Measurements from ENCODE around the gene CTNNA2.

The CTNNA2 gene

GRCh38 chr2:80302314-80303005 lies 789.6 kb downstream of the CTNNA2 start:
- no peak for DNase-seq

DNA sequence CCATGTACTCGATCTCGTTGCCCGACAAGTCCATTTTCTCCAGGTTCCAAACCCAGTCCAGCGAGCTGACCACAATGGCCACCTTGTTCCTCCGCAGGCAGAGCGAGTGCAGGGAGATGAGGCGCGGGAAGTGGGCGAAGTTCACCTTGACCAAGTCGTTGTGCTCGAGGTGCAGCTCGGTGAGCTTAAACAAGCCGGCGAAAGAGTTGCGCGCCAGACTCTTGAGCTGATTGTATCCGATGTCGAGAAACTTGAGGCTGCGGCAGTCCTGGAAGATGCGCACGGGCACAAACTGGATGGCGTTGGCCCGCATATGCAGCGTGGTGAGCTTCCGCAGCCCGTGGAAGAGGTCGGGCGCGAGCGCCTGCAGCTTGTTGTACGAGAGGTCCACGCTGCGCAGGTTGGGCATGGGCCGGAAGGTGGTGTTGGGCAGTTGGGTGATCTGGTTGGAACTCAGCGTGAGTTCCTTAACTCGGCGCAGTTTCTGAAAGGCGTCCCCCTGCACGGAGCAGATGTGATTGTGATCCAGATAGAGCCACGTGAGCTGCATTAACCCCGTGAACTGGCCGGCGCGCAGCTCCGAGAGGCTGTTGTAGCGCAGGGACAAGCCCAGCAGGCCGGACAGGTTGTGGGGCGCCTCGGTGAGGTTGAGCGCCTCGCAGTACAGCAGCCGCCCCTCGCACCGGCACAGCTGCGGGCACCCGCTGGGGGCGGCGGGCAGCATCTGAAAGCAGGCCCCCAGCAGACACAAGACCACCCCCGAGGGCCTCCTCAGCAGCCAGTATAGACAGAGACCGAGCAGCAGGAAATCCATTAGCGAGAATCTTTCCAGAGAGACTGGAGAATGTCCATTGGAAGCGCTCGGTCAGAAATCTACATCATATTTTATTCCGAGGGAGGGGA lies 790.4 kb downstream of the CTNNA2 start:
- no peak for DNase-seq

DNA sequence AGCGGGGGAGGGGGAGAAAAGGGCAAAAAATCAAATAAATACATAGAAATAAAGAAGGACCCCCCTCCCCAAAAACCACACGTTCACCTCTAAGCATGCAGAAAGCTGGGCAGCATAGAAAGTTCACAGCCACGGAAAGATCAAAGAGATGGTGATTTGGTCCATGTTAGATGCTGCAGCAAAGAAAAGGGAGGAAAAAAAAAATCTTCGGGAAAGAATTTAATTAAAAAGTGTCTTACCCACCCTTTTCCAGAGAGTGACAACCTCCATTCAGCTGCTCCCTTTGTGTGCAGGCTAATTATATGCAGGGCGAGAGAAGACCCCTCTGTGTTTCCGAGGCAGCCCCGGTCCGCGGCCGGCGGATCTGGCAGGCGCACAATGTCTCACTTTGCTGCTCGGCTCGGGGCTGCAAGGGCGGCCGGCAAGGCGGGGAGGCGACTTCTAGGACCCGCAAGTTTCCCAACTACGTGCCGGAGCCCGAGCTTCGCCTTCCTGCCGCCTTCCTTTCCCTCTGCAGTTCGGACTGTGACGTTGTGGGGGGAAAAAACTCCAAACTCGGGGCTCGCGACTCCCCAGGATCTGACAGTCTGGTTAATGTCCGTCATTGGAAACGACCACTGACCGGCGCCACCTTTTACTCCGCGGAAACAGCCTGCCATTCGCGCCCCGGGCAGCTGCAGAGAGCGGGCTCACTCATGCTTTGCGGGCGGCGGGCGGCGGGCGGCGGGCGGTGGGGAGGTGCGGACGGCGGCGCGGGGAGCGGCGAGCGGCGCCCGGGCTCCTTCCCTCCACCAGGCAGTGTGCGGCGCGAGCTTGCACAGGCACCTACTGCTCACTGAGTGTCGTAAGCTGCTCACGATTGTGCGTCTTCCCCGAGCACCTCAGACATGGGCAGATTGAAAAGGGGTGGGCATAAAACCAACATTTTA lies 791.3 kb downstream of the CTNNA2 start, which contains the start of gene LRRTM1:
Gene LRRTM1, minus strand, starts transcription at position 844 of the 929 bp plus-strand sequence. CDS start 933 bp downstream, outside the sequence.
- no peak for DNase-seq

GRCh38 chr2:80311304-80311703 lies 798.5 kb downstream of the CTNNA2 start:
- DNase-seq, result no peak

DNA sequence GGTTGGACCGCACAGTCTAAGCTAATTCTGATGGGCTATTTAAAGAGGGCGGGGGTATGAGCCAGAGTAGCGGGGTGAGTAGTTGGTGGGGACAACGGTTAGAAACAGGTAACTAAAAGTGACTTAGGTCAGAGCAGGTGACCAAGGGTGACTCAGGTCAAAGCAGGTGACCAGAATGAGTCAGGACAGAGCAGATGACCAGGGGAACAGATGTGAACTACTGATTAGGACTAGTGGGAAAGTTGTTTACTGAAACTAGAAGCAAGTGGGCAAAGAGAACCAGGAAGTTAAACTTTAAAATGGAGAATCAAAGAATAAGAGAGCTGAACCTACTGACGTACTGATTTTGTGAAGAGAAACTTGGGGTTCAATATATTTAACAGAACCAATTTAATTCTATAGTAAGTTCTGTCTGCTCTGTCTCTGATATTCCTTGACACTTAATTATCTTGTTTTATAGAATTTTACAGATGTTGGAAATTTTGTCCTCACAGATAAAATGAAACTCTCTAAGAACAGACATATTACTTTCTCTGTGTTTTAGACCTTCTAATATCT lies 799.5 kb downstream of the CTNNA2 start:
- no peak for DNase-seq

DNA sequence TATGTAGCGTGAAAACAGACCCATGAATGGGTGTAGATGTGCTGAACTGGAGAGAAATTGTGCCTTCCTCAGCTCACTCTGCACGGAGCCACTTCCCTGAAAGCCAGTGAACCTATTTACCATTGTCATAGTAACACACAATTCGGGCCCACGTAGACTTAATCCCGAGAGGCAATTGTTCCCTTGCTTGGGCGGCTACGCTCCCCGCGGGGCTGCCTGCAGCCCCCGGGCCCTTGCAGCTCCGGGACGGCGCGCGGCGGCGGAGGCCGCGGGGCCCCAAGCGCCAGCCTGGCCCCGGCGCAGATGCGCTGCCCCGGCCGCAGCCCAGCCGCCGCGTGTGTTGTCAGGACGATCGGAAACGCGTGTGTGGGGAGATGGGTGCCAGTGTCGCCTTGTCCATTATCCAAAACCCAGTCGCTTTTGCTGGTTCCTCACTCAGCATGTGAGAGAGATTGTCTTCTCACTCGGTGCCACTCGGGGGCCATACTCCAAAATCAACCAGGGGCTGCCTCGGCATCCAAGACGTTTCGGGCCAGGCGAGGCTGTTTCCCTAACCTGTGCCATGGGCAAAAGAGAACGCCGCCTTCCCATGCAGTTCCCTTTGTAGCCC lies 809.6 kb downstream of the CTNNA2 start:
- DNase-seq, result no peak

GRCh38 chr2:80322958-80323357 lies 810.1 kb downstream of the CTNNA2 start:
- DNase-seq, result no peak

DNA sequence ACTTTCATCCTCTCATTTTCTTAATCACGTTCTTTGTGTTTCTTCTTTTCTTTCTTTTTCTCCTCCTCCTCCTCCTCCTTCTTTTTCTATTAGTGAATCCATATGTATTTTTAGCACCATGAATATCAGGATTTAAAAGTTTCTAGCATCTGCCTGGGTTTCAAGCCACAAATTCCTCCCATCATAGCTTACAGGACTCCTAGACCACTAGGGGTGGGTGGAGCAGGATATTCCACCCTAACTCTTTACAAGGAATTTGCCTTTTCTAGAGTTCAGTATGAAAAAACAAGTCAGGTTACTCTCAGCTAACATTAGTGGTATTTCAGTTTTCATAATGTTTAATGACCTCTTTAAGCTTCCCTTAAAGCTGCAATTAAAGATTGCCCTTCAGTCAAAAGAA lies 810.8 kb downstream of the CTNNA2 start:
- no peak for DNase-seq

- DNase-seq, result no peak
These were observed 811.7 kb downstream of the CTNNA2 start for GRCh38 chr2:80324525-80324924.

DNA sequence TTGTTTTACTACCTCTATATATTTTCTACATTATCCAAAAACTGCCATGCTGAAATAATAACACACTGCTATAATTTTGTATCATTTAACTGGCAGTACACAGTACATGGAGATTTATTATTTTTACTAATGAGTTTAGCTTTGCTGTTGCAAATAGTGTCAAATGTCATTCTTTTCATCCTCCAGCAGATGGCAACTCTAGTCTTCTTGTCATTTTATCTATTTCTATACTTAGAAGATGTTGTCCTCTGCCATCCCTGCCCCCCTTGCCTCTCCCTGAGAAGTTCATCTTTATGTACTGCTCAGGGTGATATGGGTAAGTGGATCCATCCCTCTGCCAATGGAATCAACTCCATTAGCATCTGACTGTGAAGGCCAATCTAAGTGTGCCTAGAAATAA lies 813.4 kb downstream of the CTNNA2 start:
- DNase-seq, result no peak

DNA sequence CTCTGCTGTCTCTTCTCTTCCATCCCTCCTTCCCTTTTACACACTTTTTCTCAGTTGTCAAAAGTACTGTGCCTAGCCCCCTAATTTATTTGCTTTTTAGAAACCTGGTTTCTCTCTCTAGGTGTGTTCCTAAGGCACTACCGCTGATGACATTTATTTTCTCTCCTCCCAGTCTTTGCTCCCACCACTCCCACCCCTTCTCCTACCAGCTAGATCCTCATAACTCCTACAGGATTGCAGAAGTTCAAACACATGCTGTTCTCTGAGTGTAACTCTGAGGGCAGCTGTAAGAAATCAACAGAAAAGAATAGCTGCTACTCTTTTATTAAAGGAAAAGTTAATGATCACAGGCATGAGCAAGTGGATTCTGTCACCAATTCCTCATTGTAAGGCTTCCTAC lies 814.0 kb downstream of the CTNNA2 start:
- no peak for DNase-seq

GRCh38 chr2:80328159-80328571 lies 815.3 kb downstream of the CTNNA2 start:
- DNase-seq, result no peak

- no peak for DNase-seq
These were observed 816.6 kb downstream of the CTNNA2 start for GRCh38 chr2:80329491-80329890.

DNA sequence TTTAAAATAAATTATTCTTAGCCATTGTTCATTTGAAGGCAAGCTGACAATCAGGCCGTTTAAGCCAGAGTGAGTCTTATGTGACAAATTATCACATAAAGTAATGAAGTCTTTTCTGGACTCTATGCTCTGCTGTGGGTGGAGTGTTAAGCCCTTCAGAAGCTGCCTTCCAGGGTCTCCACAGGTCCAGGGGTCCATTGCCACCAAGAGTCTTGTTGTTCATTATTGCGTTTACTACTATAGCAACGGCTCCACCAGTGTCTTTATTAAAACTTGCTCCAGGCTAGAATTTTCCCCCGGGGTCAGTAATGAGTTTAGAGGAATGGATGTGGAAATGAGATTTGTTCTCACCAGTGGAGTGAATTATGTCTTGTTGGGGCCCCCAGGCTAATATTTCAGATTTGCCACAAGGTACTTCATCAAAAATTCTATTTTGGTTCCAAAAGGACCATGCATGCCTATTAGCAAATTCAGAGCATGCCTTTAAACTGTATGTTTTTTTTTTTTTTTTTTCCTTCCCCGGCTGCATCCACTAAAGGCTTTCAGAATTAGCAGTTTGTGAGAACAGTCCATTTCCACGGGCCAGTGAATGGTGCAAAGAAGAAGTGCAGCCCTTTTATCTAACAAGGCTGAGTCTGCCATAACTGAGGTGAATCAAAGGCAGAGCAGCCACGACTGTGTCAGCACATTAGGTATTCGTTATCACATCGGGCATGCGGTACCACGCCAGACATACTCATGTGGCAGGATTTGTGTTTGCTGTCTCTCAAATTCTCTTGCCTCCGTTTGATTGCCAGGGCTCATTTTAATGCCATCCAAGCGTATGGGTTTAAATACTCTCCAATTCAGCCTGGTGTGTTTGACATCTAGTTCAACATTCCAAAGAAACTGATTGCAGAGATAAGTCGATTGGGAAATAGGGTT lies 817.9 kb downstream of the CTNNA2 start:
- DNase-seq, result no peak

GRCh38 chr2:80333886-80334285 lies 821.0 kb downstream of the CTNNA2 start:
- DNase-seq, result no peak

- no peak for DNase-seq
These were observed 822.6 kb downstream of the CTNNA2 start for GRCh38 chr2:80335411-80335810.

DNA sequence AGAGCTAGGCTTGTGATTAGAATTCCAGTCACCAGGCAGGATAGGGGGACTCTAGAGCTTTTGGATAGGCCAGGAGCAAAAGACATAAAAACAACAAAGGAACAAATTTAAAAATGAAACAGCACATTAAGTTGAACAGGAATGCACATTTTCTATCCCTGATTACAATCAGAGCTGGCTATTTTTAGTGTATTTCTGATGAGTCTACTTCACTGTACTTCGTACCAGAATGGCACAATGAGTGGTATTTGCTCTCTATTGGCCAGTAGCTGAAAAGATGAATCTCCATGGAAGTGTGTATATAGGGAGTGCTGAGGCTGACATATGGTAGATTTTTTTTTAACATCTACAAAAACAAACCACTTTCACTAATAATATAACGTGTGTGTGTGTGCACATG lies 825.9 kb downstream of the CTNNA2 start:
- no peak for DNase-seq

GRCh38 chr2:80340022-80340421 lies 827.2 kb downstream of the CTNNA2 start:
- DNase-seq, result no peak

DNA sequence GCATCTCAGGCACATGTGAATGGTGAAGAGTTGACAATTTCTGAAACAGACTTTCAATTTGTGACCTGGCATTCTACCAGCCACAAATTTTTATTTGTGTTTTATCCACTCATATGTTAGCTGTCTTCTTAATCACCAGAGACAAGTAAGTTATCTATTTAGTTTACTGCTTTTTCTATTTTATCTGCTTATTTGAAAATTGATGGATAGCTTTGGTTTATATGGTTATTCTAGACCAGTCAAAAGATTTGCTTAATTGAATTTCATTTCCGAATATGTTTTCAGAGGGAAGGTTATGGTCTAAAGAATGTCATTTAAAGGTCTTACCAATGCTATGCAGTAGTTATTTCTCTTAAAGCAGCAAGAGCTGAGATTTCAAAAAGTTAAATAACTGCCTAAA lies 835.2 kb downstream of the CTNNA2 start:
- no peak for DNase-seq

DNA sequence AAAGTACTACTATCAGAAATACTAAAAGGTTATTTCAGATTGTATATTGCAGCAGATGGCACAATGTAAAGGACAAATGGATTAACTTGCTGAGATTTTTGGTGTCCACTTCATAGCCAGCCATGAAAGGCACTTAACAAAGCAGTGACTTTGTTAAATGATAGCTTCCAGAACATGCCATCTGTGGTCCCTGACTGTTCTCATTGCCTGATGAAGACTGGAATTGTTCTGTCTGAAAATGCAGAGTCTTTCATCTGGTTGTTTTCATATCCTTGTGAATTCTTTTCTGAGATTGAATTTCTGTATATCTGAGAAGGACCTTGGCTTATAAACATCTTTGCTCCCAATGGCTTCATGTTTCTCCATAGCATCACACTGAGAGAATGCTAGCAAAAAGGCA lies 836.1 kb downstream of the CTNNA2 start:
- no peak for DNase-seq

GRCh38 chr2:80351231-80351630 lies 838.4 kb downstream of the CTNNA2 start:
- no peak for DNase-seq
